ENCODE measurements around the gene FNDC10.

FNDC10 gene

DNA sequence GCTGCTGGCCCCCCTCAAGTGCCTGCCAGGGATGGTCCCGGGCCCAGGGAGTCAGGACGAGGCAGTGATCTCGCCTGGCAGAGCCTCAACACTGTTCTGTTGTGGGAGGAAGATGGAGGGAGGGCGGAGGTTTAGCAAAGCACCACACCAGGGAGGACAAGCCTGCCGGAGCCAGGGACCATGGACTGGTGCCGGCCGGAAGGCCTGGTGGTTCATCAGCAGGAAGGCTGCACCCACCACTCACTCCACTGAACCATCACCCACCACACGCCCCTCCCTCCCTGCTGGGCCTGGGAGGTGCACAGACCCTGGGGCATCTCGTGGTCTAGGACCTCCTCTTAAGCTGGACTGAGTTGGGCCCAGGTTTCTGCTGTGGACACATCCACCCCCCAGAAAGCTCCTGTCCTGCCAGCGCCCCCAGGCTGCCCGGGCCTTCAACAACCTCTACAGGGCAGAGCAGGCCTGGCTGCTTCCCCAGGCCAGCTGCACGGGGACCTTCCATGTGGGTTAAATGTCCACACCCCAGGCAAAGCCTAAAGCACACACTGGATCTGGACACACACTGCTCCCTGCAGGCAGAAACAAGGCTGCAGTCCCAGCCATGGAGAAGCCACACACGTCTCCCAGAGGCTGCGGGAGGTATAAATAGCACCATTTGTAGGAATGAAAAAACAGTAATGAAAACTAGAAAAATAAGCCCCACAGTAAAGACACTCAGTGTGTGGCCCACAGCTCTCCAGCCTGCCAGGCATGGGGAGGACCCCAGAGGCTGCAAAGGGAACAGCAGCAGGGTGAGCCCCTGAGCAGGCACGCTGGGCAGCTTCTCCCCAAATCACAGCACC lies 49.1 kb downstream of the FNDC10 start:
- H3K4me3 ChIP-seq (ENCODE audit: low read depth, low read length): no peak overlapping the region
- TF ChIP-seq, protein P1, sequence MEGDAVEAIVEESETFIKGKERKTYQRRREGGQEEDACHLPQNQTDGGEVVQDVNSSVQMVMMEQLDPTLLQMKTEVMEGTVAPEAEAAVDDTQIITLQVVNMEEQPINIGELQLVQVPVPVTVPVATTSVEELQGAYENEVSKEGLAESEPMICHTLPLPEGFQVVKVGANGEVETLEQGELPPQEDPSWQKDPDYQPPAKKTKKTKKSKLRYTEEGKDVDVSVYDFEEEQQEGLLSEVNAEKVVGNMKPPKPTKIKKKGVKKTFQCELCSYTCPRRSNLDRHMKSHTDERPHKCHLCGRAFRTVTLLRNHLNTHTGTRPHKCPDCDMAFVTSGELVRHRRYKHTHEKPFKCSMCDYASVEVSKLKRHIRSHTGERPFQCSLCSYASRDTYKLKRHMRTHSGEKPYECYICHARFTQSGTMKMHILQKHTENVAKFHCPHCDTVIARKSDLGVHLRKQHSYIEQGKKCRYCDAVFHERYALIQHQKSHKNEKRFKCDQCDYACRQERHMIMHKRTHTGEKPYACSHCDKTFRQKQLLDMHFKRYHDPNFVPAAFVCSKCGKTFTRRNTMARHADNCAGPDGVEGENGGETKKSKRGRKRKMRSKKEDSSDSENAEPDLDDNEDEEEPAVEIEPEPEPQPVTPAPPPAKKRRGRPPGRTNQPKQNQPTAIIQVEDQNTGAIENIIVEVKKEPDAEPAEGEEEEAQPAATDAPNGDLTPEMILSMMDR (IDR thresholded peaks at IDR 0.05; ENCODE audit: control insufficient read depth, extremely low read depth, insufficient read depth): peak; percentile 26; the same call in 1 of the 2 replicates
- DNase-seq (ENCODE audit: low read depth): no peak

DNA sequence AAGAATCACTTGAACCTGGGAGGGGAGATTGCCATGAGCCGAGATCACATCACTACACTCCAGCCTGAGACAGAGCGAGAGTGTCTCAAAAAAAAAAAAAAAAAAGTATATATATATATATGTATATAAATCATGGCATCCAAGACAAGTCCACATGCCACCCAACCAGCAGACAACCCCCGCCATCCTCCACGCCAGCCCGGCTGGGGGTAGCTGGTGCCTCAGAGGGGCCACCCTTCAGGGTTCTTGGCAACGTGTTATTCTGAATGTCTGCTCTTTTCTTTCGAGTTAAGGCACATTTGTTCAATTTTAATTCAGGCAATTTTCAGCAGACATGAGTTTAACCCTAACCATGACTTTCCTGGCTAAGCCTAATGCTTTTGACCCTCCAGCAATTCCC lies 49.8 kb downstream of the FNDC10 start:
- no peak for DNase-seq (ENCODE audit: low read depth)
- TF ChIP-seq, protein P1 (IDR thresholded peaks at IDR 0.05; ENCODE audit: control insufficient read depth, extremely low read depth, insufficient read depth): no peak
- H3K4me3 ChIP-seq (ENCODE audit: low read depth, low read length): no peak overlapping the region

DNA sequence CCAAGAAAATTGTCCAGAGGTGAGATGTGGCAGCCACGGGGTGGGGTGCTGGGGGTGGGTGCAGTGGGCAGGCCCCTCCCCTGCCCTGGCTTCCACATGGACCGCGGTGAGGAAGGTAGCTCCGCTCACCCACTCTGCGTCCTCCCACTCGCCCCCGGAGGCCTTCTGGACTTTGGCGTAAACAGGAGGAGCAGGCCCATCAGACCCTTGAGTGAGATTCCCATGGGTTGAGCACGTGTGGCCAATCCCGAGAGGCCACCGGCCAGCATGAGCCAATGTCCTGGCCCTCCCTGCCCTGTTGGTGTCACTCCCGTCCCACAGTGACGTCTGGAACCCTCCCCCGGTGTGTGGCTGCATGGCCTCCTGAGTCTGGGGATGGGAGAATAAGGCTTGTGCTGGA lies 51.3 kb downstream of the FNDC10 start:
- H3K4me3 ChIP-seq (ENCODE audit: low read depth, low read length): no peak overlapping the region
- TF ChIP-seq, protein P1 (IDR thresholded peaks at IDR 0.05; ENCODE audit: control insufficient read depth, extremely low read depth, insufficient read depth): no peak
- no peak for DNase-seq (ENCODE audit: low read depth)

Measured in LNCaP clone FGC (cell line).